Central memory CD8-positive, alpha-beta T cell (primary cell): Measurements from ENCODE around the gene LARP4B.

Experiments used
- ATAC-seq: fragments of 150-1000 bp; cut with Tn5 transposase; replicated peaks from 2 replicates; pipeline ENCODE4 v1.10.0; 2022; ENCODE audit warnings: mild to moderate bottlenecking, moderate FRiP score, moderate number of reproducible peaks; ENCODE audit not compliant: poor library complexity, severe bottlenecking; ENCODE audit errors: extremely low read depth
- DNase-seq, 2 donors: peaks; one replicate each; pipeline ENCODE4 v3.0.0; 2021; ENCODE audit warnings: low spot score in 2 of 2
- H3K27ac Mint-ChIP-seq: one replicate; pipeline ENCODE4 v1.8.0; 2022; ENCODE audit warnings: low read depth, mild to moderate bottlenecking, moderate library complexity, mixed read lengths
- H3K27me3 Mint-ChIP-seq: one replicate; pipeline ENCODE4 v1.8.0; 2022; ENCODE audit warnings: mixed read lengths
- H3K36me3 Mint-ChIP-seq: one replicate; pipeline ENCODE4 v1.8.0; 2022; ENCODE audit warnings: mild to moderate bottlenecking, moderate library complexity, mixed read lengths; ENCODE audit not compliant: insufficient read depth
- H3K4me1 Mint-ChIP-seq: one replicate; pipeline ENCODE4 v1.8.0; 2022; ENCODE audit warnings: mixed read lengths
- H3K4me3 Mint-ChIP-seq: one replicate; pipeline ENCODE4 v1.8.0; 2022; ENCODE audit warnings: mild to moderate bottlenecking, moderate library complexity, mixed read lengths
- H3K9me3 Mint-ChIP-seq: one replicate; pipeline ENCODE4 v1.8.0; 2022; ENCODE audit warnings: mixed read lengths

LARP4B gene

GRCh38 chr10:968546-969199 is 37.2 kb upstream of the LARP4B start:
- peaks cover 45% of the 10 kb centered on the region for H3K27me3 Mint-ChIP-seq

GRCh38 chr10:966466-967235 is 35.1 kb upstream of the LARP4B start:
- no peak for ATAC-seq
- Mint-ChIP-seq H3K9me3 (no peaks in the 10 kb centered on the region), H3K27ac (no peak overlapping the region), H3K36me3 (no peaks in the 10 kb centered on the region), H3K4me3 (no peak overlapping the region), H3K4me1 (no peaks in the 10 kb centered on the region), H3K27me3 (peaks cover 45% of the 10 kb centered on the region)
- DNase-seq, result no peak

More at GRCh38 chr10:968546-969199, 37.2 kb upstream of the LARP4B start:
- Mint-ChIP-seq H3K4me3 (no peak overlapping the region), H3K9me3 (no peaks in the 10 kb centered on the region), H3K4me1 (no peaks in the 10 kb centered on the region), H3K27ac (no peak overlapping the region), H3K36me3 (peaks cover 2% of the 10 kb centered on the region)
- DNase-seq, result no peak
- no peak for ATAC-seq

GRCh38 chr10:964988-965417 is 33.5 kb upstream of the LARP4B start:
- H3K9me3 Mint-ChIP-seq, result no peaks in the 10 kb centered on the region
- H3K4me3 Mint-ChIP-seq, result no peak overlapping the region
- no peaks in the 10 kb centered on the region for H3K4me1 Mint-ChIP-seq
- DNase-seq (no peak), ATAC-seq (no peak)
- H3K36me3 Mint-ChIP-seq, result no peaks in the 10 kb centered on the region
- H3K27ac Mint-ChIP-seq, result no peak overlapping the region
- peaks cover 45% of the 10 kb centered on the region for H3K27me3 Mint-ChIP-seq

GRCh38 chr10:964321-964987 is 32.9 kb upstream of the LARP4B start:
- H3K9me3 Mint-ChIP-seq, result no peaks in the 10 kb centered on the region
- H3K27me3 Mint-ChIP-seq, result peaks cover 45% of the 10 kb centered on the region
- DNase-seq (no peak), ATAC-seq (no peak)
- H3K36me3 Mint-ChIP-seq, result no peaks in the 10 kb centered on the region
- H3K4me1 Mint-ChIP-seq, result no peaks in the 10 kb centered on the region
- no peak overlapping the region for H3K4me3 Mint-ChIP-seq
- no peak overlapping the region for H3K27ac Mint-ChIP-seq

- H3K36me3 Mint-ChIP-seq, result no peaks in the 10 kb centered on the region
- ATAC-seq (no peak), DNase-seq (no peak)
- H3K27me3 Mint-ChIP-seq, result peaks cover 43% of the 10 kb centered on the region
- no peak overlapping the region for H3K4me3 Mint-ChIP-seq
- H3K9me3 Mint-ChIP-seq, result no peaks in the 10 kb centered on the region
- no peaks in the 10 kb centered on the region for H3K4me1 Mint-ChIP-seq
- H3K27ac Mint-ChIP-seq, result no peak overlapping the region
These were observed 32.1 kb upstream of the LARP4B start for GRCh38 chr10:963655-964054.

- H3K27me3 Mint-ChIP-seq, result peaks cover 43% of the 10 kb centered on the region
- no peak overlapping the region for H3K27ac Mint-ChIP-seq
These were observed 31.7 kb upstream of the LARP4B start for GRCh38 chr10:963186-963585.

GRCh38 chr10:962342-962741 is 30.8 kb upstream of the LARP4B start:
- ATAC-seq, result no peak
- H3K4me1 Mint-ChIP-seq, result no peaks in the 10 kb centered on the region
- no peak for DNase-seq
- H3K4me3 Mint-ChIP-seq, result no peak overlapping the region
- no peaks in the 10 kb centered on the region for H3K36me3 Mint-ChIP-seq
- no peaks in the 10 kb centered on the region for H3K9me3 Mint-ChIP-seq
- peaks cover 41% of the 10 kb centered on the region for H3K27me3 Mint-ChIP-seq
- no peak overlapping the region for H3K27ac Mint-ChIP-seq

More at GRCh38 chr10:963186-963585, 31.7 kb upstream of the LARP4B start:
- Mint-ChIP-seq H3K4me1 (no peaks in the 10 kb centered on the region), H3K9me3 (no peaks in the 10 kb centered on the region), H3K36me3 (no peaks in the 10 kb centered on the region), H3K4me3 (no peak overlapping the region)
- ATAC-seq (no peak), DNase-seq (no peak)

- Mint-ChIP-seq H3K27ac (no peak overlapping the region), H3K9me3 (no peaks in the 10 kb centered on the region), H3K27me3 (peaks cover 39% of the 10 kb centered on the region), H3K36me3 (no peaks in the 10 kb centered on the region), H3K4me1 (no peaks in the 10 kb centered on the region), H3K4me3 (no peak overlapping the region)
- ATAC-seq (no peak), DNase-seq (no peak)
These were observed 27.4 kb upstream of the LARP4B start for GRCh38 chr10:958856-959255.

- H3K9me3 Mint-ChIP-seq, result no peaks in the 10 kb centered on the region
- no peak for ATAC-seq
These were observed 26.6 kb upstream of the LARP4B start for GRCh38 chr10:958106-958505.

GRCh38 chr10:955820-956217 is 24.3 kb upstream of the LARP4B start:
- ATAC-seq (no peak), DNase-seq (no peak)
- Mint-ChIP-seq H3K27ac (no peak overlapping the region), H3K36me3 (no peaks in the 10 kb centered on the region), H3K9me3 (no peaks in the 10 kb centered on the region), H3K27me3 (peaks cover 53% of the 10 kb centered on the region), H3K4me1 (no peaks in the 10 kb centered on the region), H3K4me3 (no peak overlapping the region)

More at GRCh38 chr10:958106-958505, 26.6 kb upstream of the LARP4B start:
- no peak for DNase-seq
- Mint-ChIP-seq H3K36me3 (no peaks in the 10 kb centered on the region), H3K4me1 (no peaks in the 10 kb centered on the region), H3K27me3 (peaks cover 45% of the 10 kb centered on the region), H3K4me3 (no peak overlapping the region), H3K27ac (no peak overlapping the region)

- no peak for DNase-seq
- Mint-ChIP-seq H3K4me1 (no peaks in the 10 kb centered on the region), H3K4me3 (no peak overlapping the region), H3K27ac (no peak overlapping the region), H3K9me3 (no peaks in the 10 kb centered on the region), H3K36me3 (no peaks in the 10 kb centered on the region), H3K27me3 (peaks cover 58% of the 10 kb centered on the region)
- no peak for ATAC-seq
These were observed 23.8 kb upstream of the LARP4B start for GRCh38 chr10:955127-955819.

GRCh38 chr10:954396-954795 is 22.9 kb upstream of the LARP4B start:
- Mint-ChIP-seq H3K27ac (no peak overlapping the region), H3K9me3 (no peaks in the 10 kb centered on the region), H3K36me3 (no peaks in the 10 kb centered on the region), H3K27me3 (peaks cover 58% of the 10 kb centered on the region), H3K4me1 (no peaks in the 10 kb centered on the region), H3K4me3 (no peak overlapping the region)
- DNase-seq (no peak), ATAC-seq (no peak)
